A673 (cell line): ENCODE measurements around the gene HTR1D. TPM values are rescaled to one million over a fixed set of nuclear protein-coding genes. Genes with fewer than 3 reads are reported as not detected.

Experiments used
- BruUV-seq: library from RNA; stranded (reverse); fragments of 400-500 nt; replicated peaks from 2 replicates; lab custom pipeline; 2021; lab: Mats Ljungman, UMichigan
- CTCF ChIA-PET: fragments of 300-600 bp; sonication (Branson Sonifier 250); formaldehyde crosslinking; loops from one replicate; lab custom pipeline; 2022; ENCODE audit warnings: antibody characterized with exemption; lab: Charles Lee
- POLR2A ChIA-PET: fragments of 300-600 bp; sonication (Branson Sonifier 250); formaldehyde crosslinking; loops from one replicate; lab custom pipeline; 2022; ENCODE audit warnings: antibody characterized with exemption; ENCODE audit not compliant: low non-redundant PET; lab: Charles Lee
- DNase-seq: peaks from one replicate; pipeline ENCODE4 v3.0.0-alpha.2; 2015; ENCODE audit warnings: low spot score
- H3K27ac ChIP-seq: fragments of 200-600 bp; sonication (generic); 2 replicates; pipeline ENCODE4 v1.5.1; 2016; ENCODE audit warnings: mixed run types, low read depth, mild to moderate bottlenecking, mixed read lengths, antibody characterized with exemption, low read length; ENCODE audit not compliant: poor library complexity, severe bottlenecking
- H3K27me3 ChIP-seq: fragments of 200-600 bp; sonication (generic); replicated peaks from 2 replicates; pipeline ENCODE4 v1.6.1; 2017; ENCODE audit warnings: mixed run types, low read depth, mild to moderate bottlenecking, mixed read lengths, antibody characterized with exemption, low read length; ENCODE audit not compliant: insufficient read depth, poor library complexity
- H3K36me3 ChIP-seq: fragments of 200-600 bp; sonication (generic); 2 replicates; pipeline ENCODE4 v1.6.1; 2016; ENCODE audit warnings: mixed run types, mild to moderate bottlenecking, mixed read lengths, antibody characterized with exemption, low read length; ENCODE audit not compliant: insufficient read depth, poor library complexity, severe bottlenecking
- H3K4me1 ChIP-seq: fragments of 200-600 bp; sonication (generic); 2 replicates; pipeline ENCODE4 v1.6.1; 2017; ENCODE audit warnings: mixed run types, mild to moderate bottlenecking, mixed read lengths, antibody characterized with exemption, low read length; ENCODE audit not compliant: insufficient read depth, poor library complexity, severe bottlenecking
- H3K4me3 ChIP-seq: fragments of 200-600 bp; sonication (generic); 2 replicates; pipeline ENCODE4 v1.5.1; 2016; ENCODE audit warnings: low read depth, mixed run types, mild to moderate bottlenecking, mixed read lengths, low read length; ENCODE audit not compliant: poor library complexity, severe bottlenecking
- H3K9me3 ChIP-seq: fragments of 200-600 bp; sonication (generic); 2 replicates; pipeline ENCODE4 v1.6.1; 2016; ENCODE audit warnings: mixed run types, low read depth, mild to moderate bottlenecking, mixed read lengths, antibody characterized with exemption, low read length; ENCODE audit not compliant: poor library complexity, severe bottlenecking
- EZH2 ChIP-seq: fragments of 200-600 bp; sonication (generic); IDR thresholded peaks from 2 replicates; pipeline ENCODE4 v1.6.1; 2017; ENCODE audit warnings: borderline replicate concordance, low read depth, mild to moderate bottlenecking, mixed read lengths, antibody characterized with exemption, low read length; ENCODE audit not compliant: poor library complexity, severe bottlenecking
- intact Hi-C: fragments of 100-400 bp; cut with micrococcal nuclease; formaldehyde crosslinking; loops from one replicate; pipeline ENCODE4 v1.10.0; 2022; ENCODE audit not compliant: unreplicated experiment
- total RNA-seq: library from RNA; stranded (reverse); gene quantifications from 2 replicates; pipeline ENCODE4 v1.2.3, GENCODE V29; 2021
- TF ChIP-seq, protein P1 (sequence below): fragments of 300-800, 200-600 bp; sonication (generic); conservative IDR thresholded peaks from 2 replicates; pipeline ENCODE4 v1.5.1; 2017; ENCODE audit warnings: low read depth, mild to moderate bottlenecking, antibody characterized with exemption, low read length, moderate library complexity, mixed read lengths

Gene HTR1D
- total RNA-seq, 1 experiment from 2014 or later, result 0.13 TPM

DNA sequence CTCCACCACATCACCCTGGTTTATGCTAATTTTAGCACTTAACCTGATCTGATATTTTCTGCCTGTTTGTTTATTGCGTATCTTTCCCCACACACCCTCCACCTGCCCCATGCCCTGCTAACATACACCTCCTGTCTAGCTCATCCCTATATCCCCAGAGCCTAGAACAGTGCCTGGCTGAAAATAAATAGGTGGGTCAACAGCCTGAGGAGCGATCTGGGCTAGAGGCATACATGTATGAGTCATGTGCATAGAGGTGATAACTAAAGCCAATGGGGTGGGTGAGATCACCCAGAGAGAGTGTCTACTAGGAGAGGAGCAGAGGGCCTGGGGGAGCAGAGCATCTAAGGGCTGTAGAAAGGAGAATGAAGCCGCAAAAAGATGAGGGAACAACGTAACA, 2.7 kb downstream of the HTR1D start:
- intact Hi-C loops, result no loop called here
- POLR2A ChIA-PET, result no interaction called here
- DNase-seq, result no peak
- TF ChIP-seq, protein P1, sequence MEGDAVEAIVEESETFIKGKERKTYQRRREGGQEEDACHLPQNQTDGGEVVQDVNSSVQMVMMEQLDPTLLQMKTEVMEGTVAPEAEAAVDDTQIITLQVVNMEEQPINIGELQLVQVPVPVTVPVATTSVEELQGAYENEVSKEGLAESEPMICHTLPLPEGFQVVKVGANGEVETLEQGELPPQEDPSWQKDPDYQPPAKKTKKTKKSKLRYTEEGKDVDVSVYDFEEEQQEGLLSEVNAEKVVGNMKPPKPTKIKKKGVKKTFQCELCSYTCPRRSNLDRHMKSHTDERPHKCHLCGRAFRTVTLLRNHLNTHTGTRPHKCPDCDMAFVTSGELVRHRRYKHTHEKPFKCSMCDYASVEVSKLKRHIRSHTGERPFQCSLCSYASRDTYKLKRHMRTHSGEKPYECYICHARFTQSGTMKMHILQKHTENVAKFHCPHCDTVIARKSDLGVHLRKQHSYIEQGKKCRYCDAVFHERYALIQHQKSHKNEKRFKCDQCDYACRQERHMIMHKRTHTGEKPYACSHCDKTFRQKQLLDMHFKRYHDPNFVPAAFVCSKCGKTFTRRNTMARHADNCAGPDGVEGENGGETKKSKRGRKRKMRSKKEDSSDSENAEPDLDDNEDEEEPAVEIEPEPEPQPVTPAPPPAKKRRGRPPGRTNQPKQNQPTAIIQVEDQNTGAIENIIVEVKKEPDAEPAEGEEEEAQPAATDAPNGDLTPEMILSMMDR, result no peak
- TF ChIP-seq EZH2, result no peak
- Histone ChIP-seq H3K9me3 (no peaks in the 10 kb centered on the region), H3K4me1 (no peaks in the 10 kb centered on the region), H3K27ac (no peak overlapping the region), H3K4me3 (no peak overlapping the region), H3K36me3 (no peaks in the 10 kb centered on the region), H3K27me3 (peaks cover 19% of the 10 kb centered on the region)
- BruUV-seq, result no TSS peak
- CTCF ChIA-PET, result no interaction called here

DNA sequence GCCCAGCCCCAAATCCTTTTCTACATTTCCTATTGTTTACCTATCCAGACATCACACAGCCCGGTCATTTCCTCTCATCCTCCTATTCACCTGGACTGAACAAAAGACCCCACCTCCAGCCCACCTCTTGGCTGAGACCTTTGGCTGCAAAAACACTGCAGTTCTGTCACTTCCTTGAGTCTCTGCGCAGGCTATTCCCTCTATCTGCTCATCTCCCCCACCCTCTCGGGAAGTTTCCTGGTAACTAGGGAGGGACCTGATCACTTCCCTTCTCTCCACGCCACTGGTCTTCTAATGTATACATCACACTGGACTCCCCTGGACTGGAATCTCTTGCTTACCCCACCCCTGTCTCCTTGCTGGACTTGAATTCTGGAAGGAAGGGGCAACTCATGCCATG, 5.3 kb downstream of the HTR1D start:
- no peak overlapping the region for H3K27ac ChIP-seq
- no peak for DNase-seq
- no peaks in the 10 kb centered on the region for H3K4me1 ChIP-seq
- BruUV-seq, result no TSS peak
- peaks cover 8% of the 10 kb centered on the region for H3K27me3 ChIP-seq
- H3K4me3 ChIP-seq, result no peak overlapping the region
- no peaks in the 10 kb centered on the region for H3K9me3 ChIP-seq
- intact Hi-C loops, result no loop called here
- TF ChIP-seq, protein P1, result no peak
- TF ChIP-seq EZH2, result no peak
- POLR2A ChIA-PET, result no interaction called here
- CTCF ChIA-PET, result no interaction called here
- H3K36me3 ChIP-seq, result no peaks in the 10 kb centered on the region

DNA sequence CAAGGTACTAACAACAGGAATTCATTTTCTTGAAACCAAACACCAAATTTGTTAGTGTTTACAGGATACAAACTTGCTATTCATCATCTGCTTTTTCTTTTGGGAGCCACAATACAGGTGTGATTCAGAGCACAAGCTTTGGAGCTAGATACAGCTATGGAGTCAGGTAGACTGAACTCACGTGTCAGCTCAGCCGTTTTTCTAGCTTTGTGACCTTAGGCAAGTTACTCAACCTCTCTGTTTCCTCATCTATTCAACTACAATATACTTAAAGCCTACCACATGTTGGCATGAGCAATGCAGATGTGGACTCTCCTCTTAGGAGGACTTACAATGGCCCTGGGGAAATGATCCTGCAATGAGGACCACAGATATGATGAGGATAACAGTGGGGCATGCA, 6.3 kb downstream of the HTR1D start:
- CTCF ChIA-PET, result interaction anchor here (0.6 to 1.1 kb wide), 2 partner anchors 32 to 112 kb away, joined by 3 to 4 read pairs; no protein-coding TSS in a partner anchor
- Histone ChIP-seq H3K4me3 (no peak overlapping the region), H3K4me1 (no peaks in the 10 kb centered on the region), H3K27ac (no peak overlapping the region), H3K27me3 (peaks cover 4% of the 10 kb centered on the region), H3K36me3 (no peaks in the 10 kb centered on the region), H3K9me3 (no peaks in the 10 kb centered on the region)
- TF ChIP-seq, protein P1, result no peak
- no peak for TF ChIP-seq EZH2
- no peak for DNase-seq
- POLR2A ChIA-PET, result no interaction called here
- intact Hi-C loops, result no loop called here
- BruUV-seq, result no TSS peak
